SU-DHL-6 (cell line): Measurements from ENCODE around the gene HSD17B8.

ENCODE experiments used
- EZH2phosphoT487 ChIP-seq: fragments of 200-600 bp; sonication (generic), shearing (Covaris generic); conservative IDR thresholded peaks from 2 replicates; pipeline ENCODE4 v1.6.1; 2018; ENCODE audit warnings: mild to moderate bottlenecking, antibody characterized with exemption, low read length, moderate library complexity, mixed read lengths
- TF ChIP-seq, protein P1 (sequence below): fragments of 200-600 bp; sonication (generic); IDR thresholded peaks from one replicate; pipeline ENCODE4 v1.5.1; 2017; ENCODE audit warnings: antibody characterized with exemption, mild to moderate bottlenecking, low read length, moderate library complexity; ENCODE audit not compliant: insufficient read depth, poor library complexity, severe bottlenecking

DNA sequence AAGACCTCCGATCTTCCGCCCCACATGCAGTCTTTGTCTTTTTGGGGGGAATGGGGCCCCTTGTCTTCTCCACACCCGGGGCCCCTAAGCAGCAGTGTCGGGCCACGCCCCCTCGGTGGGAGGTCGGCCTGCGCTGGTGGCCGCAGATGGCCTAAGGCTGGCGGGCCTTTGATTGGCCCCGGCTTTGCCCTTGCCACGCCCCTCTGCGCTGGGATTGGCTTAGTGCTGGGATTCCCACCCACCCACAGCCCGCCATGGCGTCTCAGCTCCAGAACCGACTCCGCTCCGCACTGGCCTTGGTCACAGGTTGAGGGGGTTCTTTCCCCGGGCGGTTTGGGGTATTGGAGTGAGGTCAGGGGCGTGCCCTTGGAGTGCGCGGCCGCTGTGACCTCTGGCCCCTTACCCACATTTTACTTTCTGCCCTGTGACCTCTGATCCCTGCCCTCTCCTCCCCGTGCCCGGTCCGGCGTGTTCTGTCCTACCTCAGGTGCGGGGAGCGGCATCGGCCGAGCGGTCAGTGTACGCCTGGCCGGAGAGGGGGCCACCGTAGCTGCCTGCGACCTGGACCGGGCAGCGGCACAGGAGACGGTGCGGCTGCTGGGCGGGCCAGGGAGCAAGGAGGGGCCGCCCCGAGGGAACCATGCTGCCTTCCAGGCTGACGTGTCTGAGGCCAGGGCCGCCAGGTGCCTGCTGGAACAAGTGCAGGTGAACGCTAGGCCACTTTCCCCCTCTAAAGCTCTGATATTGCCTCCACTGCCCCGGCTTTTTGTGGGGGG, at the start of gene HSD17B8:
- TF ChIP-seq, protein P1, sequence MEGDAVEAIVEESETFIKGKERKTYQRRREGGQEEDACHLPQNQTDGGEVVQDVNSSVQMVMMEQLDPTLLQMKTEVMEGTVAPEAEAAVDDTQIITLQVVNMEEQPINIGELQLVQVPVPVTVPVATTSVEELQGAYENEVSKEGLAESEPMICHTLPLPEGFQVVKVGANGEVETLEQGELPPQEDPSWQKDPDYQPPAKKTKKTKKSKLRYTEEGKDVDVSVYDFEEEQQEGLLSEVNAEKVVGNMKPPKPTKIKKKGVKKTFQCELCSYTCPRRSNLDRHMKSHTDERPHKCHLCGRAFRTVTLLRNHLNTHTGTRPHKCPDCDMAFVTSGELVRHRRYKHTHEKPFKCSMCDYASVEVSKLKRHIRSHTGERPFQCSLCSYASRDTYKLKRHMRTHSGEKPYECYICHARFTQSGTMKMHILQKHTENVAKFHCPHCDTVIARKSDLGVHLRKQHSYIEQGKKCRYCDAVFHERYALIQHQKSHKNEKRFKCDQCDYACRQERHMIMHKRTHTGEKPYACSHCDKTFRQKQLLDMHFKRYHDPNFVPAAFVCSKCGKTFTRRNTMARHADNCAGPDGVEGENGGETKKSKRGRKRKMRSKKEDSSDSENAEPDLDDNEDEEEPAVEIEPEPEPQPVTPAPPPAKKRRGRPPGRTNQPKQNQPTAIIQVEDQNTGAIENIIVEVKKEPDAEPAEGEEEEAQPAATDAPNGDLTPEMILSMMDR = no peak
- TF ChIP-seq EZH2phosphoT487 = no peak
